Rectal smooth muscle tissue (tissue), 1 donor: ENCODE results near the gene SLC38A3.

ENCODE experiments used
- H3K27ac ChIP-seq: one replicate; pipeline ENCODE4 v1.7.0; 2013; ENCODE audit warnings: low read depth, low read length, inconsistent platforms
- H3K27me3 ChIP-seq: one replicate; pipeline ENCODE4 v1.7.0; 2013; ENCODE audit warnings: low read length; ENCODE audit not compliant: control insufficient read depth, insufficient read depth
- H3K36me3 ChIP-seq: one replicate; pipeline ENCODE4 v1.7.0; 2013; ENCODE audit warnings: low read length; ENCODE audit not compliant: control insufficient read depth, insufficient read depth
- H3K4me1 ChIP-seq: one replicate; pipeline ENCODE4 v1.7.0; 2013; ENCODE audit warnings: low read length; ENCODE audit not compliant: control insufficient read depth, insufficient read depth
- H3K4me3 ChIP-seq: one replicate; pipeline ENCODE4 v1.7.0; 2013; ENCODE audit warnings: low read length
- H3K9ac ChIP-seq: one replicate; pipeline ENCODE4 v1.7.0; 2013; ENCODE audit warnings: low read length

Gene SLC38A3

GRCh38 chr3:50164984-50165909, 39.8 kb upstream of the SLC38A3 start:
- Histone ChIP-seq H3K4me1 (peaks cover 67% of the 10 kb centered on the region), H3K4me3 (peak overlapping the region; percentile 19), H3K9ac (no peak overlapping the region), H3K36me3 (no peaks in the 10 kb centered on the region), H3K27ac (peak overlapping the region; percentile 91), H3K27me3 (no peaks in the 10 kb centered on the region)

DNA sequence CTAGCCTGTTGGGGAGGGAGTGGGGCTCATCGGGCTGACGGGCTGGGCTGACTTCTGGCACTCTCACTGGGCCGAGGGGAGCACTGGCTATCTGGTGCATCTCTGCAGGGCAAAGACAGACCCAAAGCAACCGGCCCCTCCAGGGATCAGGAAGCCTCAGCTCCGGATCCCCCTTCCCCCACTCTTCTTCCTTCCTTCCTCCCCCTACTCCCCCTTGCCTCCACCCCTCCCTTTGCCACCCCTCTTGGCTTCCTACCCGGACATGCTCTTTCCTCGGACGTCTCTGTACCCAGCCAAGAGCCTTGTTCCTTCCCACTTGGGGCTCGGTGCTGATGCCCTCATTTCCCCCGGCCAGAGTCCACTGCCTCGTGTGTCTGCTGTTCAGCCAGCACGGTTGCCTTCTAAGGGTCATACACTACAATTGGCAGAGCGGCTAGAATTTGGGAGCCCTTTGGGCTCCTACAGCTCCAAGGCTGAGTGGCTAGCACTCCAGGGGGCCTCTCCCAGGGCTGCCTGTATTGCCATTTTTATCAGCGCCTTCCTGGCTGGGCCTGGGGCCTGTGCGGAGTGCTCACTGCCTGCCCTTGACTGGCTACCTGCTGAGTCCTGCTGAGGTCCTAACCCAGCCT, 39.0 kb upstream of the SLC38A3 start:
- H3K27ac ChIP-seq: peak overlapping the region; percentile 91
- H3K4me1 ChIP-seq: peaks cover 62% of the 10 kb centered on the region
- peak overlapping the region; percentile 19 for H3K4me3 ChIP-seq
- no peaks in the 10 kb centered on the region for H3K27me3 ChIP-seq
- H3K36me3 ChIP-seq: no peaks in the 10 kb centered on the region
- H3K9ac ChIP-seq: no peak overlapping the region

- Histone ChIP-seq H3K27me3 (no peaks in the 10 kb centered on the region), H3K27ac (peak overlapping the region; percentile 91), H3K9ac (no peak overlapping the region), H3K4me3 (peak overlapping the region; percentile 11), H3K36me3 (no peaks in the 10 kb centered on the region), H3K4me1 (peaks cover 56% of the 10 kb centered on the region)
Observed at GRCh38 chr3:50166620-50167019, 38.5 kb upstream of the SLC38A3 start.

- H3K9ac ChIP-seq: peak overlapping the region; percentile 67
- no peak overlapping the region for H3K4me3 ChIP-seq
- peaks cover 53% of the 10 kb centered on the region for H3K4me1 ChIP-seq
Observed at GRCh38 chr3:50167069-50167840, 37.8 kb upstream of the SLC38A3 start.

DNA sequence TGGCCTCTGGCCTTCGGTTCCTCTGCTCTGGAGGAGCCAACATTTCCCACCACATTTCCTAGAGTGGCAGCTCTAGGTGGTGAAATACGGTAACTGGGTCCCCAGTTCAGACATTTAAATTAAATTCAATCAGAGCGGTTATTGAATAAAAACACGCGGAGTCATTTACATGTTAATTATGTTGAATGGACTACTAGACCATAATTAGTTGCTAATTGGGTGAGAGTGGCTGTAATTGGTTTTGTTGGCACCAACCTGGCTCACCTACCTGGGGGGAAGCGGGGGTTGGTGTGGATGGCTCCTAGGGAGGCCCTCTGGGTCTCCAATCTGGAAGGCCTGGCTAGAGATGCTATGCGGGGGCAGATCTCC, 37.2 kb upstream of the SLC38A3 start:
- H3K4me1 ChIP-seq: peaks cover 47% of the 10 kb centered on the region

More at GRCh38 chr3:50167069-50167840, 37.8 kb upstream of the SLC38A3 start:
- no peaks in the 10 kb centered on the region for H3K27me3 ChIP-seq
- peak overlapping the region; percentile 91 for H3K27ac ChIP-seq
- no peaks in the 10 kb centered on the region for H3K36me3 ChIP-seq

DNA sequence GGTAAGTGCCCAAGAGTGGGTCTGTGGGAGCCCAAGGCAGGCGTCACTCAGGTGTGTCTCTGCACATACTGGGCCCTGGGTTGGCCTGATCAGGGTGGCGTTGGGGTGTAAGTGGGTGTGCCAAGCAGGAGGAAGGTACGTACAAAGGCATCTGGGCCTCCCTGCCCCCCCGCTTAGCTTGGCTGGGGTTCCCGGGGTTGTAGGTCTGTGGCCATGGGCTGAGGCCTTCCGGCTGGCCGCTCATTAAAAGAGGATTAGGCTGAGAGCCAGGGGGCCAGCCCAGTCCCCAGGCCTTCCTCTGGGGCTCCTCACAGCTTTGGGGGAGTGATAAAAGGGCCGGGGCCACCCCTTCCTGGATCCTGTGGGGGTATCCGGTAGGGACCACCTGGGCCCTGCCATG, 36.7 kb upstream of the SLC38A3 start:
- Histone ChIP-seq H3K27me3 (no peaks in the 10 kb centered on the region), H3K9ac (no peak overlapping the region), H3K4me3 (no peak overlapping the region), H3K36me3 (no peaks in the 10 kb centered on the region), H3K4me1 (peaks cover 42% of the 10 kb centered on the region), H3K27ac (peak overlapping the region; percentile 10)

More for the DNA sequence above, 37.2 kb upstream of the SLC38A3 start:
- no peak overlapping the region for H3K4me3 ChIP-seq
- peak overlapping the region; percentile 49 for H3K27ac ChIP-seq
- no peak overlapping the region for H3K9ac ChIP-seq
- no peaks in the 10 kb centered on the region for H3K27me3 ChIP-seq
- H3K36me3 ChIP-seq: no peaks in the 10 kb centered on the region

DNA sequence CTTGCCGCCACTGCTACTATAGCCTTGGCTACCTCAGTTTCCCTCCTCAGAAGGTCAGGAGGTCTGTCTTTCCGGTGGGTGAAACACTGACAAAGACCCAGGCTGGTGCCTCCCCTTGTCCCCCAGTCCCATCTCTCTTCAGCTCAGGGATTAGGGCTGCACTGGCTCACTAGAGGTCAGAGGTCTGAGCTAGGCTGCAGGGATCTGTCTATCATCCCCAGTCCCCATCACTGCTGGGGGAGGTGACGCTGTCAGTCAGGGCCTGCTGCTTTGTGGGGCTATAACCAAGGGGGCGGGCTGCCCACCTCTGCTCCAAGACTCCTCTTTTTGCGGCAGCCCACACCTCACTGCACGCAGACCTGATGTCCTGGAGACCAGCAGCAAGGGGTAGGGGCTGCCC, 36.3 kb upstream of the SLC38A3 start:
- no peaks in the 10 kb centered on the region for H3K36me3 ChIP-seq
- no peaks in the 10 kb centered on the region for H3K27me3 ChIP-seq
- no peak overlapping the region for H3K27ac ChIP-seq
- peaks cover 38% of the 10 kb centered on the region for H3K4me1 ChIP-seq
- H3K9ac ChIP-seq: no peak overlapping the region
- no peak overlapping the region for H3K4me3 ChIP-seq

- H3K4me3 ChIP-seq: no peak overlapping the region
- no peak overlapping the region for H3K9ac ChIP-seq
- peaks cover 33% of the 10 kb centered on the region for H3K4me1 ChIP-seq
- H3K27me3 ChIP-seq: no peaks in the 10 kb centered on the region
- H3K36me3 ChIP-seq: no peaks in the 10 kb centered on the region
- no peak overlapping the region for H3K27ac ChIP-seq
Observed at GRCh38 chr3:50169232-50169832, 35.7 kb upstream of the SLC38A3 start.

DNA sequence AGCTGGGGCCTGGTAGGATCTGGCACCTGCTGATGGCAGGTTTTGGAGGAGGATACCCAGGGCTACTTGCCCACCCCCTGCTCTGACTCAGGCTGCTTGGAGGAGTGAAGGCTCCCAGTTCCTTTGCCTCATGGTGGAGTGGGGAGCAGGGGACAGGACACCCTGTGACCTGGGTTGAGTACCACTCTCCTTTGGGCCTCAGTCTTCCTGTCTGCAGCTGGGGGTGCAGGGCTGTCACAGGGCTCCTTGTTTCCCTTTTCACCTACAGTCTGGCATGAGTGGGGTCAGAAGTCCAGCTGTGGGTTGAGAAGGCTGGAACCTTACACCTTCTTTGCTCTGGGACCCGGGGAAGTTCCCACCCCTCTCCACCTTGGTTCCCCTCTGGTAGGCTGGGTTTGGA, 35.2 kb upstream of the SLC38A3 start:
- Histone ChIP-seq H3K4me1 (peaks cover 28% of the 10 kb centered on the region), H3K4me3 (no peak overlapping the region)

DNA sequence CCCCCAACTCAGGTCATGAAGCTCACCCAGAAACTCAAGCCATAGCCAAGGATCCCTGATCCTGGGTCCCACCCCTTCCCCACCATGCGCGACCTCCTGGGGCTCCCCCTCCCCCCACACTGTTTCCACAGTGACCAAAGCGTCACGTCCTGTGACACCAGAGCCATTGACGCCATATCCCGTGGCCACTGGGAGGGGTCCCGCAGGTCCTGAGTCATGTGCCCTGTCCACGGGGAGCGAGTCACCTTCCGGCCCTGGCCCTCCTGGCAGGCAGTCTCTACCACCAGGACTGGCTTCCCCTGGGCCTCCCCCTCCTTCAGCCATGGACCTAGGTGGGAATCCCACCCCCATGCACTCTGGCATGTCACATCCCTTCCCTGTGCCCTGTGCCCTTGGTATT, 34.4 kb upstream of the SLC38A3 start:
- Histone ChIP-seq H3K27ac (no peak overlapping the region), H3K9ac (no peak overlapping the region), H3K4me3 (no peak overlapping the region), H3K36me3 (no peaks in the 10 kb centered on the region), H3K4me1 (peaks cover 19% of the 10 kb centered on the region), H3K27me3 (no peaks in the 10 kb centered on the region)

More for the DNA sequence above, 35.2 kb upstream of the SLC38A3 start:
- no peak overlapping the region for H3K27ac ChIP-seq
- H3K36me3 ChIP-seq: no peaks in the 10 kb centered on the region
- H3K9ac ChIP-seq: no peak overlapping the region
- H3K27me3 ChIP-seq: no peaks in the 10 kb centered on the region

DNA sequence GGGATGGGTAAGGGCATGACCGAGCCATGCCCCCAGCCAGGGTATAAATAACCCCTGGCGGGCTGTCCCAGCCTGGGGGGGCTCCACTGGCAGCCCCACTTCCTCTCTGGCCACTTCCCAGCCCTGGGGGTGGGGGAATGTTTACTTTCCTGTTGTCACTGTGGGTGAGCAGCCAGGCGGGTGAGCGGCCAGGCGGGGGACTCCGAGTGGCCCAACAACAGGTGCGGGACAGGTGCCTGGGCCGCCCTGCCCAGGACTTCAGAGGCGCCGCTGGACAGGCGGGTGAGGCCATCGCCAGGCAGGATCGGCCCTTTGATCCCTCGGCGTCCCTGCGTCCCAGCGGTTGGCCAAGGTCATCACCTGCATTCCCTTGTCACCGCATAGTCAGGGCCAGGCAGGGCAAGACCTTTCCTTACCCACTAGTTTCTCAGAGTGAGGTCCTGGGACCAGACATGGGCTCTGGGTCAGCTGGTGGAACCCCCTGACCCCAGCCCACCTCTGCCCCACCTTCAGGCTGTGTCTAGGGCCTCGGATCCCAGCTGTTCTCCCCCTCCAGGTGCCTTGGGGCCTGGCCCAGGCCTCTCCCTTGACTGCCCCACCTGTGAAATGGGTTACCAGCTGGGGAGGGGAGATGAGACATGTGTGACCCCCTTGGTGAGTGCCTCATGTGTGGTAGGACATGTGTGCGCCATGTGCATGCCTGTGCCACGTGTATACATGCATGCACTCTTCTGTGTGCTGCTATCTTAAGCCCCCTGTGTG, 33.4 kb upstream of the SLC38A3 start:
- no peaks in the 10 kb centered on the region for H3K36me3 ChIP-seq
- H3K4me1 ChIP-seq: peaks cover 9% of the 10 kb centered on the region
- no peak overlapping the region for H3K9ac ChIP-seq
- no peak overlapping the region for H3K27ac ChIP-seq
- no peak overlapping the region for H3K4me3 ChIP-seq
- H3K27me3 ChIP-seq: no peaks in the 10 kb centered on the region
